Endothelial cell of umbilical vein (primary cell): ENCODE measurements around the gene SAFB. TPM values are rescaled to one million over a fixed set of nuclear protein-coding genes. Genes with fewer than 3 reads are reported as not detected.

Experiments
- BruUV-seq: library from RNA; stranded (reverse); fragments of 400-500 nt; replicated peaks from 2 replicates; lab custom pipeline; 2021; lab: Mats Ljungman, UMichigan
- CTCF ChIA-PET: fragments of 300-600, 350-600 bp; sonication (Branson Sonifier 250); formaldehyde crosslinking; loops from one replicate; lab custom pipeline; 2021; ENCODE audit warnings: antibody characterized with exemption, inconsistent platforms; lab: Charles Lee
- POLR2A ChIA-PET: fragments of 300-600, 350-600 bp; sonication (Branson Sonifier 250); formaldehyde crosslinking; loops from one replicate; lab custom pipeline; 2021; ENCODE audit warnings: antibody characterized with exemption, inconsistent platforms; lab: Charles Lee
- DNase-seq: peaks from one replicate; pipeline ENCODE4 v3.0.0-alpha.2; 2011; ENCODE audit warnings: low read depth, low spot score
- FAIRE-seq: peaks from 2 replicates; lab custom pipeline; 2011; peaks lifted over from hg19 to GRCh38; lab: Jason Lieb, UNC
- H2AFZ ChIP-seq: 2 replicates; pipeline ENCODE4 v1.6.0; 2012; ENCODE audit warnings: low read depth, low read length, control low read depth, inconsistent platforms
- H3K27ac ChIP-seq: 2 replicates; pipeline ENCODE4 v1.5.1; 2011; ENCODE audit warnings: low read depth, mild to moderate bottlenecking, control low read depth, low read length, moderate library complexity; ENCODE audit not compliant: insufficient read depth
- H3K27me3 ChIP-seq, 2 experiments: 2 replicates each; pipeline versions ENCODE4 v1.6.0 to v1.6.1; 2011; ENCODE audit warnings: low read length in 2 of 2, mixed read lengths in 1 of 2; ENCODE audit not compliant: control insufficient read depth in 2 of 2, insufficient read depth in 2 of 2
- H3K36me3 ChIP-seq, 2 experiments: 2 replicates in 1 of 2; 3 replicates in 1 of 2; pipeline ENCODE4 v1.5.1; 2011; ENCODE audit warnings: low read length in 2 of 2, mild to moderate bottlenecking in 1 of 2, moderate library complexity in 1 of 2; ENCODE audit not compliant: control insufficient read depth in 2 of 2, insufficient read depth in 2 of 2; ENCODE audit errors: extremely low read depth in 1 of 2
- H3K4me1 ChIP-seq: 3 replicates; pipeline ENCODE4 v1.5.1; 2011; ENCODE audit warnings: mild to moderate bottlenecking, low read length; ENCODE audit not compliant: control insufficient read depth, insufficient read depth; ENCODE audit errors: extremely low read depth
- H3K4me2 ChIP-seq: 2 replicates; pipeline ENCODE4 v1.6.1; 2011; ENCODE audit warnings: low read length, control low read depth, mixed read lengths; ENCODE audit not compliant: insufficient read depth
- H3K4me3 ChIP-seq, 3 experiments: fragments of 200-600 bp in 1 of 3; sonication (generic), shearing (Covaris generic) in 1 of 3; replicated peaks in 1 of 3; 2 replicates each; pipeline ENCODE4 v1.5.1; 2011 to 2016; ENCODE audit warnings: control low read depth in 3 of 3, low read length in 3 of 3, mild to moderate bottlenecking in 2 of 3, inconsistent platforms in 1 of 3, low read depth in 1 of 3, moderate library complexity in 1 of 3; ENCODE audit not compliant: insufficient read depth in 1 of 3
- H3K79me2 ChIP-seq: 2 replicates; pipeline ENCODE4 v1.6.0; 2012; ENCODE audit warnings: low read length, inconsistent platforms; ENCODE audit not compliant: control insufficient read depth, insufficient read depth
- H3K9ac ChIP-seq: replicated peaks from 2 replicates; pipeline ENCODE3; 2011; ENCODE audit warnings: low read length, control low read depth; ENCODE audit not compliant: insufficient read depth; ENCODE audit errors: extremely low read depth
- H3K9me1 ChIP-seq: replicated peaks from 3 replicates; pipeline ENCODE4 v1.6.0; 2011; ENCODE audit warnings: mild to moderate bottlenecking, low read length; ENCODE audit not compliant: control insufficient read depth, insufficient read depth; ENCODE audit errors: extremely low read depth
- H3K9me3 ChIP-seq: replicated peaks from 2 replicates; pipeline ENCODE4 v1.5.1; 2012; ENCODE audit warnings: low read length, inconsistent platforms; ENCODE audit not compliant: control insufficient read depth, insufficient read depth
- H4K20me1 ChIP-seq: replicated peaks from 2 replicates; pipeline ENCODE3; 2011; ENCODE audit warnings: mild to moderate bottlenecking, low read length; ENCODE audit not compliant: control insufficient read depth, insufficient read depth; ENCODE audit errors: extremely low read depth
- EZH2 ChIP-seq: IDR thresholded peaks from 2 replicates; pipeline ENCODE4 v1.6.1; 2012; ENCODE audit warnings: borderline replicate concordance, low read depth, mild to moderate bottlenecking, moderate library complexity, low read length, inconsistent platforms; ENCODE audit not compliant: severe bottlenecking
- FOS ChIP-seq: IDR thresholded peaks from 2 replicates; pipeline ENCODE4 v1.6.1; 2011; ENCODE audit warnings: mild to moderate bottlenecking, low read length, moderate library complexity, borderline replicate concordance; ENCODE audit not compliant: insufficient read depth
- GATA2 ChIP-seq: IDR thresholded peaks from 2 replicates; pipeline ENCODE4 v1.7.0; 2011; ENCODE audit warnings: low read depth, mild to moderate bottlenecking, moderate library complexity, mixed read lengths, low read length; ENCODE audit not compliant: insufficient read length, insufficient read depth
- JUN ChIP-seq: IDR thresholded peaks from 2 replicates; pipeline ENCODE4 v1.6.1; 2011; ENCODE audit warnings: borderline replicate concordance, low read depth; ENCODE audit not compliant: insufficient read length, insufficient read depth
- MYC ChIP-seq: IDR thresholded peaks from one replicate; pipeline ENCODE4 v1.6.1; 2011; ENCODE audit warnings: mild to moderate bottlenecking, low read depth, low read length
- POLR2A ChIP-seq: IDR thresholded peaks from 2 replicates; pipeline ENCODE4 v1.6.1; 2012; ENCODE audit warnings: low read depth, mild to moderate bottlenecking, control low read depth, low read length
- POLR2AphosphoS5 ChIP-seq: IDR thresholded peaks from 2 replicates; pipeline ENCODE4 v1.6.1; 2012; ENCODE audit warnings: low read depth, mild to moderate bottlenecking, control low read depth, low read length, moderate library complexity; ENCODE audit not compliant: insufficient read depth
- dilution Hi-C: fragments of 300-500 bp; cut with MboI; formaldehyde crosslinking; loops from one replicate; pipeline ENCODE4 v1.15.0; 2019; ENCODE audit warnings: low sequenced_read_pairs; ENCODE audit not compliant: extremely low pct_ligation_motif_present
- intact Hi-C: fragments of 100-400 bp; cut with micrococcal nuclease; formaldehyde crosslinking; loops from one replicate; pipeline ENCODE4 v1.10.0; 2022
- polyA plus RNA-seq, 4 experiments: library from polyadenylated mRNA; depleted of rRNA in 3 of 4; stranded (reverse) in 3 of 4; unstranded in 1 of 4; fragments of >200 nt; gene quantifications; 2 replicates each; pipeline versions ENCODE4 v1.2.1 to v1.2.3, GENCODE V29; 2011 to 2012; ENCODE audit warnings: missing spikeins in 1 of 4
- total RNA-seq: library from RNA; stranded (reverse); gene quantifications from 2 replicates; pipeline ENCODE4 v1.2.3, GENCODE V29; 2021
- TF ChIP-seq, protein P1 (sequence below), 2 donors: IDR thresholded peaks; 1 replicate in 1 of 2; 2 replicates in 1 of 2; pipeline ENCODE4 v1.5.1; 2011; ENCODE audit warnings: low read length in 2 of 2, mild to moderate bottlenecking in 2 of 2, moderate library complexity in 2 of 2, control low read depth in 1 of 2, inconsistent platforms in 1 of 2, low read depth in 1 of 2; ENCODE audit not compliant: insufficient read depth in 1 of 2; ENCODE audit errors: extremely low read depth in 1 of 2
- TF ChIP-seq, protein P2 (sequence below): IDR thresholded peaks from 2 replicates; pipeline ENCODE4 v1.6.1; 2011; ENCODE audit not compliant: insufficient read depth, insufficient read length

The SAFB gene
- total and polyA plus RNA-seq, 2 donors (not counting 3 experiments of a cell fraction or from before 2014, with no cell fraction given) = 44.7 to 109 TPM

DNA sequence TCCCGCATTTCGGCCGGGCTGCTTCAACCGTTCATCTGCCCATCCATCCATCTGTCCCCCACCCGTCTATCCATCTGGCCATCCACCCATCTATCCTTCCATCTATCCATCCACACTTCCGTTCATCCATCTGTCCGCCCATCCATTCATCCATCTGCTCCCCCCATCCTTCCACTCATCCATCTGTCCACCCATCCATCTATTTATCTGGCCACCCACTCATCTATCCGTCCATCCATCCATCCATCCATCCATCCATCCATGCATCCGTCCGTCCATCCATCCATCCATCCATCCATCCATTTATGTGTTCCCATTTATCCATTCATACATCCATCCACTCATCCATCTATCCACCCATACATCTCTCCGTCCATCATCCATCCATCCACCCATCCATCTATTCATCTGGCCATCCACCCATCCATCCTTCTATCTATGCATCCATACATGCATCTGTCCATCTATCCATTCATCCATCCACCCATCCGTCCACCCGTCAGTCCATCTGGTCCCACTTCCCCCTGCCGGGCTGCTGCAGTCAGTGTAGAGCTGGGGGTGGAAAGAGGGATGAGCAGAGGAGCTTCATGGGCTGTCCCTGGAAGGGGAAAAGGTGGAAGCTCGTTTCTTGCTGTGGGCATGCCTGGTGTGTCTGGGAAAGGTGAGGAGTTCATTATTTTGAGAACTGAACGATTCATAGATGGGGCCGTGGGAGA lies 58.7 kb downstream of the SAFB start:
- ChIA-PET POLR2A (no interaction called here), CTCF (no interaction called here)
- H3K4me1 ChIP-seq = peaks cover 10% of the 10 kb centered on the region
- H4K20me1 ChIP-seq = no peaks in the 10 kb centered on the region
- H3K9me1 ChIP-seq = no peaks in the 10 kb centered on the region
- TF ChIP-seq GATA2 (no peak), JUN (no peak), EZH2 (no peak), FOS (no peak), MYC (no peak), POLR2A (no peak), POLR2AphosphoS5 (no peak)
- TF ChIP-seq, protein P1, sequence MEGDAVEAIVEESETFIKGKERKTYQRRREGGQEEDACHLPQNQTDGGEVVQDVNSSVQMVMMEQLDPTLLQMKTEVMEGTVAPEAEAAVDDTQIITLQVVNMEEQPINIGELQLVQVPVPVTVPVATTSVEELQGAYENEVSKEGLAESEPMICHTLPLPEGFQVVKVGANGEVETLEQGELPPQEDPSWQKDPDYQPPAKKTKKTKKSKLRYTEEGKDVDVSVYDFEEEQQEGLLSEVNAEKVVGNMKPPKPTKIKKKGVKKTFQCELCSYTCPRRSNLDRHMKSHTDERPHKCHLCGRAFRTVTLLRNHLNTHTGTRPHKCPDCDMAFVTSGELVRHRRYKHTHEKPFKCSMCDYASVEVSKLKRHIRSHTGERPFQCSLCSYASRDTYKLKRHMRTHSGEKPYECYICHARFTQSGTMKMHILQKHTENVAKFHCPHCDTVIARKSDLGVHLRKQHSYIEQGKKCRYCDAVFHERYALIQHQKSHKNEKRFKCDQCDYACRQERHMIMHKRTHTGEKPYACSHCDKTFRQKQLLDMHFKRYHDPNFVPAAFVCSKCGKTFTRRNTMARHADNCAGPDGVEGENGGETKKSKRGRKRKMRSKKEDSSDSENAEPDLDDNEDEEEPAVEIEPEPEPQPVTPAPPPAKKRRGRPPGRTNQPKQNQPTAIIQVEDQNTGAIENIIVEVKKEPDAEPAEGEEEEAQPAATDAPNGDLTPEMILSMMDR (IDR thresholded peaks at IDR 0.05; ENCODE audit: extremely low read depth in 1 of 2, insufficient read depth in 1 of 2, low read depth in 1 of 2, low read length in 2 of 2) = no peak
- TF ChIP-seq, protein P2, sequence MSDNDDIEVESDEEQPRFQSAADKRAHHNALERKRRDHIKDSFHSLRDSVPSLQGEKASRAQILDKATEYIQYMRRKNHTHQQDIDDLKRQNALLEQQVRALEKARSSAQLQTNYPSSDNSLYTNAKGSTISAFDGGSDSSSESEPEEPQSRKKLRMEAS = no peak
- no peak overlapping the region for H3K9ac ChIP-seq
- H3K9me3 ChIP-seq = no peaks in the 10 kb centered on the region
- BruUV-seq = no TSS peak
- peaks cover 9% of the 10 kb centered on the region for H3K79me2 ChIP-seq
- H3K4me3 ChIP-seq = peak overlapping the region in 2 of 3 experiments; percentile 65 to 90
- dilution Hi-C loops = no loop called here
- no peak overlapping the region for H2AFZ ChIP-seq
- intact Hi-C loops = loop anchor here (2.0 kb wide), 1 partner anchor 59 kb away; the partner anchor contains the start of genes SAFB and SAFB2
- H3K4me2 ChIP-seq = peak overlapping the region; percentile 52
- H3K36me3 ChIP-seq = peaks cover 0 to 5% of the 10 kb centered on the region in 2 experiments
- H3K27ac ChIP-seq = no peak overlapping the region
- no peaks in the 10 kb centered on the region for H3K27me3 ChIP-seq
- DNase-seq (no peak), FAIRE-seq (no peak)
